Natural killer cell (primary cell): ENCODE data around the gene CUTC. TPM values are rescaled to one million over a fixed set of nuclear protein-coding genes. Genes with fewer than 3 reads are reported as not detected.

Source experiments
- ATAC-seq, 3 donors: fragments of 150-1000 bp in 2 of 3; fragments of 200-7000 bp in 1 of 3; cut with Tn5 transposase; 1 replicate in 1 of 3; 2 replicates in 2 of 3; pipeline ENCODE4 v1.10.0; 2021; ENCODE audit warnings: mild to moderate bottlenecking in 2 of 3, moderate library complexity in 2 of 3
- DNase-seq, 2 donors: peaks; one replicate each; pipeline versions ENCODE4 v3.0.0 to v3.0.0-alpha.2; 2013 to 2021; ENCODE audit warnings: mixed read lengths in 1 of 2
- H3K27ac ChIP-seq: one replicate; pipeline ENCODE4 v1.5.1; 2013; ENCODE audit warnings: mild to moderate bottlenecking, low read length
- H3K27me3 ChIP-seq: one replicate; pipeline ENCODE4 v1.6.1; 2013; ENCODE audit warnings: low read length; ENCODE audit not compliant: control insufficient read depth, insufficient read depth
- H3K36me3 ChIP-seq: one replicate; pipeline ENCODE4 v1.6.1; 2013; ENCODE audit warnings: low read length; ENCODE audit not compliant: control insufficient read depth, insufficient read depth
- H3K4me1 ChIP-seq: one replicate; pipeline ENCODE4 v1.6.1; 2013; ENCODE audit warnings: low read length; ENCODE audit not compliant: control insufficient read depth, insufficient read depth
- H3K4me3 ChIP-seq: one replicate; pipeline ENCODE4 v1.5.1; 2013; ENCODE audit warnings: low read length
- H3K9me3 ChIP-seq: one replicate; pipeline ENCODE4 v1.6.1; 2013; ENCODE audit warnings: low read length; ENCODE audit not compliant: control insufficient read depth, insufficient read depth
- H3K27ac Mint-ChIP-seq, 2 donors: one replicate each; pipeline ENCODE4 v1.8.0; 2022; ENCODE audit warnings: mild to moderate bottlenecking in 2 of 2, mixed read lengths in 2 of 2, moderate library complexity in 1 of 2
- H3K27me3 Mint-ChIP-seq, 2 donors: one replicate each; pipeline ENCODE4 v1.8.0; 2022; ENCODE audit warnings: low read depth in 2 of 2, mixed read lengths in 2 of 2
- H3K36me3 Mint-ChIP-seq: one replicate; pipeline ENCODE4 v1.8.0; 2022; ENCODE audit warnings: mixed read lengths
- H3K4me1 Mint-ChIP-seq, 2 donors: one replicate each; pipeline ENCODE4 v1.8.0; 2022; ENCODE audit warnings: mixed read lengths in 2 of 2
- H3K4me3 Mint-ChIP-seq: one replicate; pipeline ENCODE4 v1.8.0; 2022; ENCODE audit warnings: mild to moderate bottlenecking, moderate library complexity, mixed read lengths
- H3K9me3 Mint-ChIP-seq, 2 donors: one replicate each; pipeline ENCODE4 v1.8.0; 2022; ENCODE audit warnings: mixed read lengths in 2 of 2
- WGBS: methylation state at CpG from one replicate; pipeline ENCODE4 v1.1.7; 2013; ENCODE audit warnings: missing lambda C conversion rate; ENCODE audit not compliant: insufficient coverage; 5-methylcytosine and 5-hydroxymethylcytosine counted together
- intact Hi-C: fragments of 100-400 bp; cut with micrococcal nuclease; formaldehyde crosslinking; loops from one replicate; pipeline ENCODE4 v1.14.2; 2022
- total RNA-seq, 4 donors: library from RNA; stranded (reverse); fragments of 120-200 nt in 1 of 4; gene quantifications; one replicate each; pipeline versions ENCODE4 v1.2.3 to v1.2.4, GENCODE V29; 2013 to 2022
- TF ChIP-seq, protein P1 (sequence below): fragments of 200-600 bp; IDR thresholded peaks from one replicate; pipeline ENCODE4 v1.8.0; 2022; ENCODE audit warnings: antibody characterized with exemption

The CUTC gene
- total RNA-seq, 3 donors from 2014 or later (not counting 1 experiment from before 2014, with no cell fraction given), result 21.4 to 28.1 (median 23.5) TPM

DNA sequence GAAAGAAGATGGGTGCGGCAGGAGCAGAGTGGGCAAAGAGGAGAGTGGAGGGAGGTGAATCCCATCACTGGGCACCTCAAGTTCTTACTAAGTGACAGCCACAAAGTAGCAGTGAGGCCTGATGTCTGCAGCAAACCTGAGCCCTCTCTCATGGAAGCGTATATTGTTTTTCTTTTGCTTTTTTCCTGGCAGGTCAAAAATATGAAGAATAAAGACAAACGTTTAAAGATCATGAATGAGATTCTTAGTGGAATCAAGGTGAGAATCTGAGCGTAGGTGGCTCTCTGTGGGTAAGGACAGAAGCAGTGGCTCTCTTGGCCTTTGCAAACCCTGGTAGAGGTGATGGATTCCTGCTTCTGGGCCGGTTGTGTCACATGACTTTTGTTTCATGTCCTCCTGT lies 73.2 kb downstream of the CUTC start:
- WGBS, result 91% methylated on average over 5 of the region's 5 CpGs
- no peaks in the 10 kb centered on the region for H3K36me3 Mint-ChIP-seq
- H3K4me1 Mint-ChIP-seq, result no peaks in the 10 kb centered on the region
- H3K4me3 ChIP-seq, result no peak overlapping the region
- H3K9me3 ChIP-seq, result no peaks in the 10 kb centered on the region
- no peak overlapping the region for H3K27ac Mint-ChIP-seq
- ATAC-seq, result no peak
- no peaks in the 10 kb centered on the region for H3K9me3 Mint-ChIP-seq
- H3K4me3 Mint-ChIP-seq, result no peak overlapping the region
- no peaks in the 10 kb centered on the region for H3K27me3 ChIP-seq
- H3K27ac ChIP-seq, result no peak overlapping the region
- TF ChIP-seq, protein P1, sequence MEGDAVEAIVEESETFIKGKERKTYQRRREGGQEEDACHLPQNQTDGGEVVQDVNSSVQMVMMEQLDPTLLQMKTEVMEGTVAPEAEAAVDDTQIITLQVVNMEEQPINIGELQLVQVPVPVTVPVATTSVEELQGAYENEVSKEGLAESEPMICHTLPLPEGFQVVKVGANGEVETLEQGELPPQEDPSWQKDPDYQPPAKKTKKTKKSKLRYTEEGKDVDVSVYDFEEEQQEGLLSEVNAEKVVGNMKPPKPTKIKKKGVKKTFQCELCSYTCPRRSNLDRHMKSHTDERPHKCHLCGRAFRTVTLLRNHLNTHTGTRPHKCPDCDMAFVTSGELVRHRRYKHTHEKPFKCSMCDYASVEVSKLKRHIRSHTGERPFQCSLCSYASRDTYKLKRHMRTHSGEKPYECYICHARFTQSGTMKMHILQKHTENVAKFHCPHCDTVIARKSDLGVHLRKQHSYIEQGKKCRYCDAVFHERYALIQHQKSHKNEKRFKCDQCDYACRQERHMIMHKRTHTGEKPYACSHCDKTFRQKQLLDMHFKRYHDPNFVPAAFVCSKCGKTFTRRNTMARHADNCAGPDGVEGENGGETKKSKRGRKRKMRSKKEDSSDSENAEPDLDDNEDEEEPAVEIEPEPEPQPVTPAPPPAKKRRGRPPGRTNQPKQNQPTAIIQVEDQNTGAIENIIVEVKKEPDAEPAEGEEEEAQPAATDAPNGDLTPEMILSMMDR, result no peak
- intact Hi-C loops, result no loop called here
- H3K36me3 ChIP-seq, result no peaks in the 10 kb centered on the region
- H3K27me3 Mint-ChIP-seq, result peaks cover 0 to under 1% of the 10 kb centered on the region in 2 donors
- no peaks in the 10 kb centered on the region for H3K4me1 ChIP-seq
- no peak for DNase-seq

Other genes with a start within 250 kb of the CUTC start
- not detected for gene NKX2-3, start 199.3 kb upstream of the CUTC start, total RNA-seq
- gene SLC25A28, start 111.8 kb upstream of the CUTC start, total RNA-seq, result 10 to 100 TPM; 73.0 to 83.6 (median 75.3) TPM
- 1 to 10 TPM; 3.7 to 6.3 (median 5.6) TPM for gene ENTPD7, start 72.7 kb upstream of the CUTC start, total RNA-seq
- gene COX15, start 107 bp upstream of the CUTC start, total RNA-seq, result 10 to 100 TPM; 17.1 to 27.9 (median 20.3) TPM
- gene ABCC2, start 50.4 kb downstream of the CUTC start, total RNA-seq, result 1 to 10 TPM; 1.3 to 3.4 (median 2.7) TPM